GM12878 (cell line): ENCODE measurements around the gene GRAMD1B. TPM values are rescaled to one million over a fixed set of nuclear protein-coding genes. Genes with fewer than 3 reads are reported as not detected.

Experiments
- ATAC-seq: fragments of 200-7000 bp; cut with Tn5 transposase; 3 replicates; pipeline ENCODE4 v1.9.1; 2020; ENCODE audit warnings: mild to moderate bottlenecking, moderate library complexity
- BruUV-seq: library from RNA; stranded (reverse); fragments of 400-500 nt; replicated peaks from 2 replicates; lab custom pipeline; 2021; lab: Mats Ljungman, UMichigan
- CTCF ChIA-PET: fragments of 300-600 bp; sonication (Branson Sonifier 250); formaldehyde crosslinking; extraction: SDS; loops from one replicate; lab custom pipeline; 2021; ENCODE audit warnings: inconsistent platforms; lab: Yijun Ruan, JAX
- POLR2A ChIA-PET: fragments of 350-600 bp; formaldehyde crosslinking; extraction: SDS; loops from one replicate; lab custom pipeline; 2021; ENCODE audit warnings: inconsistent platforms; lab: Charles Lee
- RAD21 ChIA-PET: fragments of 300-600 bp; sonication (Branson Sonifier 250); formaldehyde crosslinking; loops from one replicate; lab custom pipeline; 2023; ENCODE audit warnings: antibody characterized with exemption; ENCODE audit not compliant: unreplicated experiment; lab: Charles Lee
- SMC1A ChIA-PET: fragments of 300-600 bp; sonication (Branson Sonifier 250); formaldehyde crosslinking; loops from one replicate; lab custom pipeline; 2023; ENCODE audit not compliant: unreplicated experiment, uncharacterized antibody; lab: Charles Lee
- DNase-seq: peaks from one replicate; pipeline ENCODE4 v3.0.0-alpha.2; 2011; ENCODE audit warnings: low read depth, low spot score
- FAIRE-seq: peaks from 3 replicates; lab custom pipeline; 2011; peaks lifted over from hg19 to GRCh38; lab: Jason Lieb, UNC
- H2AFZ ChIP-seq: 2 replicates; pipeline ENCODE4 v1.6.0; 2011; ENCODE audit warnings: low read depth, low read length, control low read depth; ENCODE audit not compliant: control insufficient read depth
- H3K27ac ChIP-seq: 2 replicates; pipeline ENCODE4 v1.5.1; 2011; ENCODE audit warnings: control low read depth; ENCODE audit not compliant: control insufficient read depth, insufficient read depth
- H3K27me3 ChIP-seq, 2 experiments: replicated peaks in 1 of 2; 2 replicates each; pipeline versions ENCODE4 v1.6.0 to v1.6.1; 2011; ENCODE audit warnings: low read length in 1 of 2; ENCODE audit not compliant: control insufficient read depth in 2 of 2, insufficient read depth in 2 of 2
- H3K36me3 ChIP-seq, 2 experiments: 2 replicates each; pipeline ENCODE4 v1.5.1; 2011; ENCODE audit warnings: low read length in 1 of 2; ENCODE audit not compliant: control insufficient read depth in 2 of 2, insufficient read depth in 2 of 2
- H3K4me1 ChIP-seq: 2 replicates; pipeline ENCODE4 v1.6.1; 2011; ENCODE audit warnings: mild to moderate bottlenecking, low read length, moderate library complexity, mixed read lengths; ENCODE audit not compliant: control insufficient read depth, insufficient read depth
- H3K4me2 ChIP-seq: 2 replicates; pipeline ENCODE4 v1.6.0; 2011; ENCODE audit warnings: control low read depth; ENCODE audit not compliant: control insufficient read depth, insufficient read depth
- H3K4me3 ChIP-seq: fragments of 200-600 bp; sonication (generic); 2 replicates; pipeline ENCODE4 v1.5.1; 2016
- H3K79me2 ChIP-seq: 2 replicates; pipeline ENCODE4 v1.6.0; 2011; ENCODE audit warnings: low read length; ENCODE audit not compliant: control insufficient read depth, insufficient read depth
- H3K9ac ChIP-seq: 2 replicates; pipeline ENCODE4 v1.8.0; 2011; ENCODE audit warnings: low read length, control low read depth, mixed read lengths; ENCODE audit not compliant: control insufficient read depth, insufficient read depth
- H3K9me3 ChIP-seq: replicated peaks from 3 replicates; pipeline ENCODE4 v1.5.1; 2011; ENCODE audit warnings: mild to moderate bottlenecking, low read length; ENCODE audit not compliant: control insufficient read depth, insufficient read depth
- H4K20me1 ChIP-seq: 2 replicates; pipeline ENCODE4 v1.6.0; 2011; ENCODE audit not compliant: control insufficient read depth, insufficient read depth
- ATF2 ChIP-seq: IDR thresholded peaks from 2 replicates; pipeline ENCODE4 v1.6.1; 2012; ENCODE audit warnings: low read length, inconsistent platforms
- DPF2 ChIP-seq: fragments of 450-650 bp; IDR thresholded peaks from 2 replicates; pipeline ENCODE4 v1.6.1; 2017; ENCODE audit warnings: mild to moderate bottlenecking
- FOXM1 ChIP-seq: IDR thresholded peaks from 2 replicates; pipeline ENCODE4 v1.6.1; 2012; ENCODE audit warnings: low read depth, mild to moderate bottlenecking, inconsistent platforms, low read length, moderate library complexity
- JUND ChIP-seq: IDR thresholded peaks from 2 replicates; pipeline ENCODE4 v1.6.1; 2012; ENCODE audit warnings: low read depth, mild to moderate bottlenecking, low read length, improper control_type of control experiment, moderate library complexity
- MEF2B ChIP-seq: fragments of 450-650 bp; IDR thresholded peaks from 2 replicates; pipeline ENCODE4 v1.6.1; 2018; ENCODE audit warnings: mild to moderate bottlenecking, moderate library complexity; ENCODE audit not compliant: partially characterized antibody, poor library complexity, severe bottlenecking
- POLR2AphosphoS5 ChIP-seq: IDR thresholded peaks from 2 replicates; pipeline ENCODE4 v1.6.1; 2011; ENCODE audit warnings: mild to moderate bottlenecking, low read length, inconsistent platforms
- TBL1XR1 ChIP-seq: IDR thresholded peaks from 2 replicates; pipeline ENCODE4 v1.6.1; 2012; ENCODE audit warnings: low read depth, low read length, improper control_type of control experiment
- ZNF384 ChIP-seq: IDR thresholded peaks from 2 replicates; pipeline ENCODE4 v1.6.1; 2012; ENCODE audit warnings: low read depth, mild to moderate bottlenecking, low read length, improper control_type of control experiment, borderline replicate concordance
- ZNF622 ChIP-seq: fragments of 450-650 bp; IDR thresholded peaks from 2 replicates; pipeline ENCODE4 v1.6.1; 2017; ENCODE audit warnings: mild to moderate bottlenecking, inconsistent platforms
- WGBS: methylation state at CpG from one replicate; pipeline ENCODE4 v1.1.6; 2016; ENCODE audit warnings: low lambda C conversion rate; ENCODE audit not compliant: insufficient replicate concordance, insufficient coverage; ENCODE audit errors: missing lambda C conversion rate; 5-methylcytosine and 5-hydroxymethylcytosine counted together
- in situ Hi-C: fragments of 300-500 bp; cut with MboI; formaldehyde crosslinking; loops from 9 replicates; pipeline ENCODE4 v1.14.3; 2018; ENCODE audit warnings: mixed read lengths
- intact Hi-C: fragments of 100-400 bp; cut with micrococcal nuclease; formaldehyde crosslinking; loops from one replicate; pipeline ENCODE4 v1.14.2; 2022; ENCODE audit not compliant: unreplicated experiment
- polyA plus RNA-seq, 11 experiments: library from polyadenylated mRNA; depleted of rRNA in 4 of 11; unstranded in 6 of 11; stranded (reverse) in 5 of 11; fragments of >200 nt; fragmentation: Nextera tagmentation in 4 of 11; fragmentation: Illumina TruSeq in 1 of 11; extraction: Ambion mirVana in 4 of 11; extraction: Trizol in 1 of 11; gene quantifications; 1 replicate in 1 of 11; 2 replicates in 10 of 11; pipeline versions ENCODE4 v1.2.1 to v1.2.3, GENCODE V29; 2011 to 2016; ENCODE audit warnings: inconsistent platforms in 2 of 11, missing spikeins in 2 of 11, low read depth in 1 of 11
- total RNA-seq, 4 experiments: library from RNA; depleted of rRNA in 3 of 4; stranded (reverse); fragments of >200 nt in 3 of 4; fragmentation: Illumina TruSeq in 1 of 4; extraction: Trizol in 1 of 4; gene quantifications; 2 replicates each; pipeline versions ENCODE4 v1.2.1 to v1.2.3, GENCODE V29; 2013 to 2021
- TF ChIP-seq, protein P1 (sequence below): fragments of 450-650 bp; IDR thresholded peaks from 2 replicates; pipeline ENCODE4 v1.6.1; 2017; ENCODE audit warnings: mild to moderate bottlenecking, moderate library complexity
- TF ChIP-seq, protein P2 (sequence below): fragments of 450-650 bp; IDR thresholded peaks from 2 replicates; pipeline ENCODE4 v1.6.1; 2017; ENCODE audit warnings: low read depth, mild to moderate bottlenecking, moderate library complexity
- TF ChIP-seq, protein P3 (sequence below): fragments of 150-350 bp; IDR thresholded peaks from 2 replicates; pipeline ENCODE4 v1.6.1; 2016; ENCODE audit warnings: low read depth, low read length

The GRAMD1B gene
- total and polyA plus RNA-seq, 10 of the 15 experiments (the other 5 are each of a cell fraction or from before 2014, with no cell fraction given): 1.9 to 49.1 (median 26.9) TPM

DNA sequence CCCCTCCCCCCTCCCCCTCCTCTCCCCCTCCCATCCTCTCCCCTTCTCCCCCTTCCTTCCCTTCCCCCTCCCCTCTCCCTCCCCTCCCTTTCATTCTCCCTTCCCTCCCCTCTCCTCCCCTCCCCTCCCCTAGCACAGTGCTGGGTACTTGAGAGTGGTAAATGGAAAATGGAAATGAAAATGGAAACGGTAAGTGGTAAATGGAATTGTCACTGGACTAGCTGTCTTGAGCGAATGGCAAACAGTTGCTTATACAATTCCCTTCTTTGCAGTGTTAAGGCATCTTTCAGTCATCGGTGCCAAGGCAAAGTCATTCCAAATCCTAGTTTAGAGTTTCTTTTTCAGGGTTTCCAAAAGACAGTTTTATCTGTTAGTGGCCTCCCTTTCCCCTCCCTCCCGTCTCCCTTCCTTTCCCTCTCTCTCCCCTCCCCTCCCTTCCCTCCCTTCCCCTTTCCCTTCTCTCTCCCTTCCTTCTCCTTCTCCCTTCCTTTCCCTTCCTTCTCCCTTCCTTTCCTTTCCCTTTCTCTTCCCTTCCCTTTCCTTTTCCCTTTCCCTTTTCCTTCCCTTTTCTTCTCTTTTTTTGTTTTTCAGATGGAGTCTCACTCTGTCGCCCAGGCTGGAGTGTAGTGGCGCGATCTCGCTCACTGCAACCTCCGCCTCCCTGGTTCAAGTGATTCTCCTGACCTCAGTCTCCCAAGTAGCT lies 47.3 kb downstream of the GRAMD1B start:
- ChIA-PET RAD21 (interaction anchor here (0.6 to 8.0 kb wide), 9 partner anchors 10 to 419 kb away, joined by 3 to 212 read pairs (median 7); no protein-coding TSS in a partner anchor), SMC1A (interaction anchor here (1.6 to 10.0 kb wide), 8 partner anchors 11 to 231 kb away, joined by 4 to 244 read pairs (median 12); no protein-coding TSS in a partner anchor), POLR2A (interaction anchor here (3.4 kb wide), 1 partner anchor 70 kb away, joined by 24 read pairs; no protein-coding TSS in a partner anchor), CTCF (interaction anchor here (0.9 to 9.3 kb wide), 18 partner anchors 10 to 374 kb away, joined by 3 to 349 read pairs (median 12); no protein-coding TSS in a partner anchor)
- Histone ChIP-seq H3K9ac (no peak overlapping the region), H3K27me3 (no peaks in the 10 kb centered on the region), H3K36me3 (peaks cover 0 to 2% of the 10 kb centered on the region in 2 experiments; a peak in 2 of 4 replicates), H4K20me1 (no peaks in the 10 kb centered on the region), H3K4me2 (no peak overlapping the region), H3K27ac (no peak overlapping the region), H2AFZ (no peak overlapping the region), H3K4me1 (peaks cover 43% of the 10 kb centered on the region), H3K4me3 (no peak overlapping the region), H3K9me3 (no peaks in the 10 kb centered on the region), H3K79me2 (no peaks in the 10 kb centered on the region; the same call in 1 of the 2 replicates)
- intact Hi-C loops: loop anchor here (5.0 kb wide), 1 partner anchor 115 kb away; no protein-coding TSS in a partner anchor
- 76% methylated on average over 8 of the region's 9 CpGs for WGBS
- in situ Hi-C loops: loop anchor here (5.0 kb wide), 3 partner anchors 70 to 365 kb away; no protein-coding TSS in a partner anchor
- BruUV-seq: no TSS peak
- DNase-seq: no peak
- no peak for ATAC-seq
- no peak for FAIRE-seq
- no peak for TF ChIP-seq MEF2B
- no peak for TF ChIP-seq ATF2
- TF ChIP-seq DPF2: no peak
- TF ChIP-seq ZNF384: no peak
- no peak for TF ChIP-seq FOXM1
- TF ChIP-seq ZNF622: no peak
- TF ChIP-seq TBL1XR1: no peak
- TF ChIP-seq, protein P1, sequence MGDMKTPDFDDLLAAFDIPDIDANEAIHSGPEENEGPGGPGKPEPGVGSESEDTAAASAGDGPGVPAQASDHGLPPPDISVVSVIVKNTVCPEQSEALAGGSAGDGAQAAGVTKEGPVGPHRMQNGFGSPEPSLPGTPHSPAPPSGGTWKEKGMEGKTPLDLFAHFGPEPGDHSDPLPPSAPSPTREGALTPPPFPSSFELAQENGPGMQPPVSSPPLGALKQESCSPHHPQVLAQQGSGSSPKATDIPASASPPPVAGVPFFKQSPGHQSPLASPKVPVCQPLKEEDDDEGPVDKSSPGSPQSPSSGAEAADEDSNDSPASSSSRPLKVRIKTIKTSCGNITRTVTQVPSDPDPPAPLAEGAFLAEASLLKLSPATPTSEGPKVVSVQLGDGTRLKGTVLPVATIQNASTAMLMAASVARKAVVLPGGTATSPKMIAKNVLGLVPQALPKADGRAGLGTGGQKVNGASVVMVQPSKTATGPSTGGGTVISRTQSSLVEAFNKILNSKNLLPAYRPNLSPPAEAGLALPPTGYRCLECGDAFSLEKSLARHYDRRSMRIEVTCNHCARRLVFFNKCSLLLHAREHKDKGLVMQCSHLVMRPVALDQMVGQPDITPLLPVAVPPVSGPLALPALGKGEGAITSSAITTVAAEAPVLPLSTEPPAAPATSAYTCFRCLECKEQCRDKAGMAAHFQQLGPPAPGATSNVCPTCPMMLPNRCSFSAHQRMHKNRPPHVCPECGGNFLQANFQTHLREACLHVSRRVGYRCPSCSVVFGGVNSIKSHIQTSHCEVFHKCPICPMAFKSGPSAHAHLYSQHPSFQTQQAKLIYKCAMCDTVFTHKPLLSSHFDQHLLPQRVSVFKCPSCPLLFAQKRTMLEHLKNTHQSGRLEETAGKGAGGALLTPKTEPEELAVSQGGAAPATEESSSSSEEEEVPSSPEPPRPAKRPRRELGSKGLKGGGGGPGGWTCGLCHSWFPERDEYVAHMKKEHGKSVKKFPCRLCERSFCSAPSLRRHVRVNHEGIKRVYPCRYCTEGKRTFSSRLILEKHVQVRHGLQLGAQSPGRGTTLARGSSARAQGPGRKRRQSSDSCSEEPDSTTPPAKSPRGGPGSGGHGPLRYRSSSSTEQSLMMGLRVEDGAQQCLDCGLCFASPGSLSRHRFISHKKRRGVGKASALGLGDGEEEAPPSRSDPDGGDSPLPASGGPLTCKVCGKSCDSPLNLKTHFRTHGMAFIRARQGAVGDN: no peak
- TF ChIP-seq POLR2AphosphoS5: no peak
- TF ChIP-seq JUND: no peak
- TF ChIP-seq, protein P2, sequence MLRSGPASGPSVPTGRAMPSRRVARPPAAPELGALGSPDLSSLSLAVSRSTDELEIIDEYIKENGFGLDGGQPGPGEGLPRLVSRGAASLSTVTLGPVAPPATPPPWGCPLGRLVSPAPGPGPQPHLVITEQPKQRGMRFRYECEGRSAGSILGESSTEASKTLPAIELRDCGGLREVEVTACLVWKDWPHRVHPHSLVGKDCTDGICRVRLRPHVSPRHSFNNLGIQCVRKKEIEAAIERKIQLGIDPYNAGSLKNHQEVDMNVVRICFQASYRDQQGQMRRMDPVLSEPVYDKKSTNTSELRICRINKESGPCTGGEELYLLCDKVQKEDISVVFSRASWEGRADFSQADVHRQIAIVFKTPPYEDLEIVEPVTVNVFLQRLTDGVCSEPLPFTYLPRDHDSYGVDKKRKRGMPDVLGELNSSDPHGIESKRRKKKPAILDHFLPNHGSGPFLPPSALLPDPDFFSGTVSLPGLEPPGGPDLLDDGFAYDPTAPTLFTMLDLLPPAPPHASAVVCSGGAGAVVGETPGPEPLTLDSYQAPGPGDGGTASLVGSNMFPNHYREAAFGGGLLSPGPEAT: no peak
- TF ChIP-seq, protein P3, sequence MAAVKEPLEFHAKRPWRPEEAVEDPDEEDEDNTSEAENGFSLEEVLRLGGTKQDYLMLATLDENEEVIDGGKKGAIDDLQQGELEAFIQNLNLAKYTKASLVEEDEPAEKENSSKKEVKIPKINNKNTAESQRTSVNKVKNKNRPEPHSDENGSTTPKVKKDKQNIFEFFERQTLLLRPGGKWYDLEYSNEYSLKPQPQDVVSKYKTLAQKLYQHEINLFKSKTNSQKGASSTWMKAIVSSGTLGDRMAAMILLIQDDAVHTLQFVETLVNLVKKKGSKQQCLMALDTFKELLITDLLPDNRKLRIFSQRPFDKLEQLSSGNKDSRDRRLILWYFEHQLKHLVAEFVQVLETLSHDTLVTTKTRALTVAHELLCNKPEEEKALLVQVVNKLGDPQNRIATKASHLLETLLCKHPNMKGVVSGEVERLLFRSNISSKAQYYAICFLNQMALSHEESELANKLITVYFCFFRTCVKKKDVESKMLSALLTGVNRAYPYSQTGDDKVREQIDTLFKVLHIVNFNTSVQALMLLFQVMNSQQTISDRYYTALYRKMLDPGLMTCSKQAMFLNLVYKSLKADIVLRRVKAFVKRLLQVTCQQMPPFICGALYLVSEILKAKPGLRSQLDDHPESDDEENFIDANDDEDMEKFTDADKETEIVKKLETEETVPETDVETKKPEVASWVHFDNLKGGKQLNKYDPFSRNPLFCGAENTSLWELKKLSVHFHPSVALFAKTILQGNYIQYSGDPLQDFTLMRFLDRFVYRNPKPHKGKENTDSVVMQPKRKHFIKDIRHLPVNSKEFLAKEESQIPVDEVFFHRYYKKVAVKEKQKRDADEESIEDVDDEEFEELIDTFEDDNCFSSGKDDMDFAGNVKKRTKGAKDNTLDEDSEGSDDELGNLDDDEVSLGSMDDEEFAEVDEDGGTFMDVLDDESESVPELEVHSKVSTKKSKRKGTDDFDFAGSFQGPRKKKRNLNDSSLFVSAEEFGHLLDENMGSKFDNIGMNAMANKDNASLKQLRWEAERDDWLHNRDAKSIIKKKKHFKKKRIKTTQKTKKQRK: no peak
